ENCODE data around the gene ADCY9.

GRCh38 chr16:4052801-4053293 lies 63.4 kb downstream of the ADCY9 start:
- TF ChIP-seq CTCF (IDR thresholded peaks at IDR 0.05) (no peak), POLR2A (IDR thresholded peaks at IDR 0.05) (no peak)
